Measurements from ENCODE around the gene PSMA4.
"Not testable (repeated sequence)": the region's sequence is repeated elsewhere in the genome, so short reads cannot be mapped to it uniquely, and the experiment has no call there.

PSMA4 gene

GRCh38 chr15:78537266-78537905 is 2.9 kb upstream of the PSMA4 start:
- FAIRE-seq (no peak), DNase-seq (ENCODE audit: insufficient read length, low spot score) (no peak)
- no peak for TF ChIP-seq CTCF (IDR thresholded peaks at IDR 0.05; ENCODE audit: insufficient read depth, missing control alignments)

- no peak for TF ChIP-seq CTCF (IDR thresholded peaks at IDR 0.05; ENCODE audit: insufficient read depth, missing control alignments)
- DNase-seq (ENCODE audit: insufficient read length, low spot score) (no peak), FAIRE-seq (no peak)
Measured at GRCh38 chr15:78538358-78538757, 1.9 kb upstream of the PSMA4 start.

GRCh38 chr15:78539464-78540140 is 642 bp upstream of the PSMA4 start:
- not testable (repeated sequence) for FAIRE-seq; DNase-seq (ENCODE audit: insufficient read length, low spot score)

DNA sequence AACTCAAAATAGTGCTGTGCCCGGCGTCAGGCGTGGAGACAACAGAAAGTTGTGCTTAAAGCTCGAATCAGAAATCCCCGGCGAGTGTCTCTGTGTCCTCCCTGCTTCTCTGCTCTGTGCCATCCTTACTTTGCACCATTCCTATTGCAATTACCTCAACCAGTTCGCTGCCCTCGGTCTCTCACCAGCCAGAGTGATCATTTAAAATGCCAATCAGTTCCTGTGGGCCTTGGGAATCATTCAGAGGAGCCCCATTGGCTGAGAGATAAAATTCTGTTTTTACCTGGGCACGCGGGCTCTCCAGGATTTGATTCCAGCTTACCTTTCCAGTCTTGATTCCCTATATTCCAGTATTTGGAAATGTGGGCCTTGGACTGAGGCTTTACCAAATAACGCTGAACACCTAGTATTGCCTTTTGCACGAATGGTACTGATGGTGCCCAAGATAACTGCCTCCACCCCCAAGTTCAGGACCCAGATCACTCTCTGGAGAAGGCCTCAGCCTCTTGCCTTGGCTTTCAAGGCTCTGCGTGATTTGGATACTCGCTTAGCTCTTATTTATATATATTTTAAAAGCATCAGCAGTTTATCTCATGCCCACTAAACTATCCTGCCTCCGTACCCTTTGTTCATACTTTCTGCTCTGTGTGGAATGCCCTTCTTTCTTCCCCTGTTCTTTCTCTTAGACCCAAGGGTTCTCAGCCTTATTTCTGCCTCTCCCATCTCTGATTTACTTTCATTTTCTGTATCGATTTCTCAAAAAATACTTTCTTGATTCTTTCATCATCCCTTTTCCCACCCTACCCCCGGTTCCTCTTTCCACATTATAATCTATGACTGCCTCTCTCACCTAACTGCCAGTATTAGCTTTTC is 863 bp downstream of the PSMA4 start:
- DNase-seq (ENCODE audit: insufficient read length, low spot score) (no peak), FAIRE-seq (no peak)
- no peak for TF ChIP-seq CTCF (IDR thresholded peaks at IDR 0.05; ENCODE audit: insufficient read depth, missing control alignments)

DNA sequence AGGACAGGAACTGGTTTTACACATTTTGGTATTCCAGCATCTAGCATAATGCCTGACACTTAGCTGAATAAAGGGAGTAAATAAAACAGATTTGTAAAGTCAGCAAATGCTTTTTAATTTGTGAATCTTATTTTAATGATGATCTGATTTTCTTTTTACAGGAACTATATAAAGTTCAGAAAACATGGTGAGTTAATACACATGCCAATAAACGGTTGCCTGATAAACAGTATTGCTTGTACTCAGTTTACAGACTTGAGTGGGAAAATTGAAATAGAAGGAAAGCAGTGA is 1.4 kb downstream of the PSMA4 start:
- FAIRE-seq (no peak), DNase-seq (ENCODE audit: insufficient read length, low spot score) (no peak)
- no peak for TF ChIP-seq CTCF (IDR thresholded peaks at IDR 0.05; ENCODE audit: insufficient read depth, missing control alignments)

DNA sequence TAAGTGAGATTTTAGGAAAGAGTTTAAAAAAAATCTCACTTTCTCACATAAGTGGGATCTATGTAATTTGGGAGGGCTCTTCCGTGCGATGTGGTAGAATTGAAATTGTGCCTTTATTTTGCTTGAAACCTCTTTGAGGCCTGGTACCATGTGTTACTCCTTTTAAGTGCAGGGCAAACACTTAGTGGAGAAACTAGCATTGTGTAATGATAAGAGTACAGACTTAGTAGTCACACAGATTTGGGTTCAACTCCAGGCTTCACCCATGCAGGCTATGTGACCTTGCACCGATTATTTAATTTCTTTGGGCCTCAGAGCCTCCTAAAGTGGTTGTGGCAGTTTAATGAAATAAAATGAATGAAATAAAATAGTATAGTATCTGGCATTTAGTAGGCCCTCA is 2.4 kb downstream of the PSMA4 start:
- DNase-seq (ENCODE audit: insufficient read length, low spot score): no peak
- no peak for FAIRE-seq
- TF ChIP-seq CTCF (IDR thresholded peaks at IDR 0.05; ENCODE audit: insufficient read depth, missing control alignments): no peak

DNA sequence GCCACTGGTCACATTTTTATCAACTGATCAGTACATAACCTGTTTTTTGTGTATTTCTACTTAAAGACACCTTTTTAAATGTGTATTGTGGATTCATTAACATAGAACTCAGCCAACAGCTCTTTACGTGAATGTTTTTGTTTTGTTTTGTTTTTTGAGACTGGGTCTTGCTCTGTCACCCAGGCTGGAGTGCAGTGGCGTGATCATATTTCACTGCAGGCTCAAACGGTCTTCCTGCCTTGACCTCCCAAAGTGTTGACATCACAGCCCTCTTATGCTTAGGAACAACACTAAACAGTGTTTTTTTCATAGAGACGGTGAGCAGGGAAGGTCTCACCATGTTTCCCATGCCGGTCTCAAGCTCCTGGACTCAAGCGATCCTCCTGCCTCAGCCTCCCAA is 9.9 kb downstream of the PSMA4 start:
- DNase-seq (ENCODE audit: insufficient read length, low spot score) (no peak), FAIRE-seq (no peak)
- TF ChIP-seq CTCF (IDR thresholded peaks at IDR 0.05; ENCODE audit: insufficient read depth, missing control alignments): no peak

All from D721Med (cell line).